Measurements from ENCODE around the gene FGF2.
A peak's percentile ranks its signal among the peaks of the same experiment; 100 is the strongest.

FGF2 gene

GRCh38 chr4:122895336-122895995 lies 68.8 kb downstream of the FGF2 start:
- no peak for DNase-seq (ENCODE audit: low spot score)

DNA sequence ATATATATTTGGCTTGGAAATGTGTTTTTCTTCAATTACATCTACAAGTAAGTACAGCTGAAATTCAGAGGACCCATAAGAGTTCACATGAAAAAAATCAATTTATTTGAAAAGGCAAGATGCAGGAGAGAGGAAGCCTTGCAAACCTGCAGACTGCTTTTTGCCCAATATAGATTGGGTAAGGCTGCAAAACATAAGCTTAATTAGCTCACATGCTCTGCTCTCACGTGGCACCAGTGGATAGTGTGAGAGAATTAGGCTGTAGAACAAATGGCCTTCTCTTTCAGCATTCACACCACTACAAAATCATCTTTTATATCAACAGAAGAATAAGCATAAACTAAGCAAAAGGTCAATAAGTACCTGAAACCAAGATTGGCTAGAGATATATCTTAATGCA lies 69.6 kb downstream of the FGF2 start:
- DNase-seq (ENCODE audit: low spot score): no peak

GRCh38 chr4:122898370-122899150 lies 71.9 kb downstream of the FGF2 start:
- DNase-seq (ENCODE audit: low spot score): peak; percentile 21

GRCh38 chr4:122899682-122900081 lies 73.1 kb downstream of the FGF2 start:
- no peak for DNase-seq (ENCODE audit: low spot score)

GRCh38 chr4:122900314-122900713 lies 73.7 kb downstream of the FGF2 start:
- no peak for DNase-seq (ENCODE audit: low spot score)

DNA sequence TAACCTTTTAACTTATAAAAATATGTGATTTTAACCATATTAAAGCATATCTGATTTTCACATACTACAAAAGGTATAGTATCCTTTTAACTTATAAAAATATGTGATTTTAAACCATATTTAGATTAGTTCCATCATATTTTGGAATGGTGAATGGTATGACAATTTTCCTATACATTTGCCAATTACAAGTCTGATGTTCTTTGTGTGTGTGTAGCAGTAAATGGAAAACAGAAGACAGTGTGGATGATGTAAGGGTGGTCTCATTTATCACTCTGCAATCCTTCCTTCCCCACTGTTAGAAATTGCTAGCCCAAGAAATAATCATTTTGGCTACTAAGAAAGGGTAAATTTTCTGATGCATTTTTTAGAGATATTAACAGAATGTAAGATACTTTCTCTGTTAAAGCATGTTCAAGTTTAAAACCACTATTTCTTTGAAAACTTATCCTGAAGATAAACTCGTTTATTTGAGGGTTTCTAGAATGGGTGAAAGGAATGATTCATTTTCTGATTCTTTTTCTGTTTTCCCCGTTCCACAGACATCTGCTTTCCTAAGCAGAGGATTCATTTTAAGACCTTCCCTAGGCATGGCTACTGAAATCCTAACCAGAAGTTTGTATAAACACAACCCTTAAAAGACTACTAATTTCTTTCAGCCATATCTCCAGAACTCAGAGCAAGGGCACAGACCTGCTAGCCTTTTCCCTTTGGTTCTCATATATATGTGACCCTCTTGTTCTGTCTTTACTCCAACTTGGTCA lies 74.8 kb downstream of the FGF2 start:
- no peak for DNase-seq (ENCODE audit: low spot score)

DNA sequence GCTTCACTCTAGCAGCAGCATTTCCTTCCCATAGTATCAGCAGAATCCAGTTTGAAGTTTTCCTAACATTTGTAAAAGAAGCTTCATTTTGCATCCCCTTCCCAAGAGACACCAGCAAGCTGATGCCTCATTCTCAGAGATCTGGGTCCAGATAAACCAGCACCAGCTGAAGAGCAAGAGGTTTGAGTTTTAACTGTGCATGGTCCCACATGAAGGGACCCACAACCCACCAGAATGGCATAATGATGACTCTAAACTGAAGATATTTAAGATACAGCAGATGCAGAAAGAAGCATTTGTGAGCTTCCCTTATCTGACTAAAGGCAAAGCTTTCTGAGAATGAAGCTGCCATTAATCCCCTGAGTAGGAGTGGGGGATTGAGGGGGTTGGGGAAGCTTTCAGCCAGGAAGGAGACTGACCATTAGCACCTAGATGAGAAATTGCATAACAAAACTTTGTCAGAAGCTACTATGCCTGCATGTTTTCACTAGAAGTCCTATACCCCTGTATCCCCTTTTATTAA lies 77.2 kb downstream of the FGF2 start:
- no peak for DNase-seq (ENCODE audit: low spot score)

DNA sequence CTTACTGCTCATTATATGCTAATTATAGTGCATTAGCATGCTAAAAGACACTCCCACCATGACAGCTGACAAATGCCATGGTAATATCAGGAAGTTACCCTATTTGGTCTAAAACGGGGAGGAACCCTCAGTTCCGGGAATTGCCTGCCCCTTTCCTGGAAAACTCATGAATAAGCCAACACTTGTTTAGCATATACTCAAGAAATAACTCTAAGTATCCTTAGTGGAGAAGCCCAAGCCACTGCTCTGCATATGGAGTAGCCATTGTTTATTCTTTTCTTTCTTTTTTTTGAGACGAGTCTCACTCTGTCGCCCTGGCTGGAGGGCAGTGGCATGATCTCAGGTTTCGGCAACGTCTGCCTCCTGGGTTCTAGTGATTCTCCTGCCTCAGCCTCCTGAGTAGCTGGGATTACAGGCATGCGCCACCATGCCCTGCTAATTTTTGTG lies 80.3 kb downstream of the FGF2 start:
- no peak for DNase-seq (ENCODE audit: low spot score)

- DNase-seq (ENCODE audit: low spot score): no peak
Measured at GRCh38 chr4:122908223-122908622, 81.6 kb downstream of the FGF2 start.

DNA sequence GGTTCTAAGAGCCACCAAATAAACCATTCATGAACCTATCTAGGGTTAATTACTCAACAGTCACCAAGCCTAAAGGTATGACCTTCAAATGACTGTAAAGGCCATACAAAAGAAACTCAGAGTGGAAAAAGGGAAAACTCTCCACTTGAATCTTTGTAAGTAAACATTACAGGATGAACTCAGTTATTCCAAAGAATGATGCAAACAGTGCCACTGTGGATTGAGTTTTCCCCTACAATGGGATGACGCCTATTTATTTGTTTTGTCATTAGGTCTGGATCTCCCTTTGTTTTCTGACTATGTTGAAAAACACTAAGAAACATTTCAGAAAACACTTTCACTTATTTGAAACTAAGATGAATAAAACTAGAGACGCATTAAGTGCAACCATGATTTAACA lies 83.1 kb downstream of the FGF2 start:
- DNase-seq (ENCODE audit: low spot score): no peak

- no peak for DNase-seq (ENCODE audit: low spot score)
Measured at GRCh38 chr4:122911588-122911987, 85.0 kb downstream of the FGF2 start.

- no peak for DNase-seq (ENCODE audit: low spot score)
Measured at GRCh38 chr4:122912810-122913575, 86.4 kb downstream of the FGF2 start.

DNA sequence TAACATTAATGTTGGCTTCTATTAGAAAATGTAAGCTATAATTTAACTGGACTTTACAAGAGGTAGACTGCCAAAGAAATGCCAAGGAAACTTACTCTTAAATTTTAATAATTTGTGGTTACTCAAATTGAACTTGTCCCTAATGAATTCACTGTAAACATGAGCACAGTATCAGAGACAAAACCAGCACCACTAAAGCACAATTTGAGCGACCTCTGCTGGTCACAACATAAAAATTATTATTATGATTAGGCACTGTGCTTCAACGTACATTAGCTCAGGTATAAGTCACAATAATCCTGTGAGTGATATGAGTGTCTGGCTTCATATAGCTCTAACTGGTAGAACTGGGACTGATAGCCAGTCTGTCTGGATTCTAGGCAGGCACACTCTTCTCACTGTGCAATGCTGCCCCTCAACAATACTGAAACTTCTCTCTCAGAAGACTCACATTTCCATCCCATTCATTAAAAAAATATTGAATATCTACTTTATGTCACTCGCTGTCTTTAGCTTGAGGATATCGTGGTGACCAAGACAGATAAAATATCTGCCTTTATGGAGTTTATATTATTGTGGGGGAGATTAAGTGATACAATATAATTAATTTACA lies 87.8 kb downstream of the FGF2 start:
- DNase-seq (ENCODE audit: low spot score): no peak

DNA sequence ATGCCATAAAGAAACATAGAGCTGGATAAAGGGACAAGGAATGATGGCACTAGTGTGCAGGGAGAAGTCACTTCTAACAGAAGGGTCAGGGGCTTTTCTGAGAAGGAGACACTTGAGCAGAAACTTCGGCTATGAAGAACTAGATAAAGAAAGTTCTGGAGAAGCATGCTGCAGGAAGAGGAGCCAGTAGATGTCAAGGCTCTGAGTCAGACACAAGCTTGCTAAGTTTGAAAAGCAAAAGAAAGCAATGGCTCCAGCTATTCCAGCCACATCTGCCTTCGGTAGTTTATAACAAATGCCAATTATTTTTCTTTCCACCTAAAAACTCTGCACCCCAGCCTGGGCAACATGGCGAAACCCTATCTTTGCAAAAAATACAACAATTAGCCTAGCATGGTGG lies 88.3 kb downstream of the FGF2 start:
- no peak for DNase-seq (ENCODE audit: low spot score)

DNA sequence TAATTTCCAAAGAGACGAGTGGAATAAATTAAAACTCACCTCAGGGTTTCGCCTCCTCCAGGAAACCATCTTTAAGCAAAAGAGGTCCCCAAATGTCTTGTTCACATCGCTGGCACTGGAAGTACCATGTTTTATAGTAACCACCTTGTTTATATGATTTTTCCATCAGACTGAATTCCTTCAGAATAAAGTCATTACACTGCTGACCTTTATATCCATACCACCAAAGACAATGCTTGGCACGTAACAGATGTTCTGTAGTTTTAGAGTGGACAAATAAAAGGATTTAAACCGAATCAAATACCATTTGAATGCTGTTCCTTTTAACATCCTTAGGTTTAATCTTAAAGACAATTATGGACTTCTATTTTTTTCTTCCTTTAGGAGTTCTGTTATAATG lies 91.1 kb downstream of the FGF2 start:
- no peak for DNase-seq (ENCODE audit: low spot score)

- no peak for DNase-seq (ENCODE audit: low spot score)
Measured at GRCh38 chr4:122920473-122920872, 93.8 kb downstream of the FGF2 start.

DNA sequence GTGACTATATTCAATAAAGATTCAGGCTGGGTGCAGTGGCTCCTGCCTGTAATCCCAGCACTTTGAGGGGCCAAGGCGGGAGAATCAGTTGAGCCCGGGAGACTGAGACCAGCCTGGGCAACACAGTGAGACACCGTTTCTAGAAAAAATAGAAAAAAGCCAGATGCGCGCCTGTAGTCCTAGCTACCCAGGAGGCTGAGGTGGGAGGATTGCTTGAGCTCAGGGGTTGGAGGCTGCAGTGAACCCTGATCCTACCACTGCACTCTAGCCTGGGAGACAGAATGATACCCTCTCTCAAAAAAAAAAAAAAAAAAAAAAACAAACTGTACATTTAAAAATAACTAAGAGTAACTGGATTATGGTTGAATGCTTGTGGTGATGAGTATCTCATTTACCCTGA lies 94.7 kb downstream of the FGF2 start:
- no peak for DNase-seq (ENCODE audit: low spot score)

DNA sequence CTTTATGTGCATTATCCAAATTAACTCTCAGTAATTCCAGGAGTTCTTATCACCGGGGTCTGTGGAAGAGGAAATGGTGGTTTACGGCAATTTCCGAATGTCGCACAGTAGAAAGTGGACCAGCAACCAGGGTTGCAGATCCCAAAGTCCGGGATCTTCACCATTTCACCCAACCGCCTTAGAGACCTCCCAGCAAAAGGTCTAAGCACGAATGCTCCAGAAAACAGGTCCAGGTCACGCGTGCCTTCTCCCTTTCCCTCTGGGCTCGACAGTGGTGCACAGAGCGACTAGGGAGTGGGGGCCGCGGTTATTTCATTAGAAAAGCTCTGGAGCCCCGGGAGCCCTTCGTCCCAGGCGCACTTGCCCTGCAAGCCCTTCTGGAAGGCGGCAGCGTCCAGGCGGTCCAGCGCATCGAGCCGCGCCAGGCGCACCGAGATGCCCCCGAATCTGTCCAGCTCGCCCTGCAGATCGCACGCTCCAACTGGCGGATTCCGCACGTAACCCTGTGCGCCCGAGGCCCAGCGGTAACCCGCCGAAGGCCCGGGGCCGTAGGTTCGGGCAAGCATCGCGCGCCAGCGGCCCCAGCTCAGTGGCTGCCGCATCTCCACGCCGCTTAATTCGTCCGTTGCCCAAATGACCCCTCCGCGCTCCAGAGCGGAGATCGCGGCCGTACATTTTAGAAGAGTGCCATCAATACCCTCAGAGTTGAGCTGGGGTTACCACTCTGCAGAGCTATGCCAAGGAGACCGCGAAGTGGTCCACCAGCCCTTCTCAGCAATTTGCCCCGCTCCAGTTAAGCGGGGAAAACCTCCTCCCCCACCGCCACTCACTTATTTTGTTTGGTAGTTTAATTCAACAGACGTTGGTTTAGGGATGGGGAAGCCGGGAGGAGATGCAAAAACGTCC lies 95.6 kb downstream of the FGF2 start, which contains the start of gene NUDT6:
TSS of gene NUDT6 (minus strand) at position 627 of the 906 bp plus-strand sequence. CDS start at position 602, 25 bp downstream.
- DNase-seq (ENCODE audit: low spot score): peak; percentile 76

- peak; percentile 86 for DNase-seq (ENCODE audit: low spot score)
Measured at GRCh38 chr4:122922877-122923511, 96.4 kb downstream of the FGF2 start.

GRCh38 chr4:122928930-122929329 lies 102.3 kb downstream of the FGF2 start:
- DNase-seq (ENCODE audit: low spot score): no peak

Measured in iPS-NIHi11 (cell line).